Heart right ventricle (tissue), 16 donors: ENCODE measurements around the gene PIBF1. TPM values are rescaled to one million over a fixed set of nuclear protein-coding genes. Genes with fewer than 3 reads are reported as not detected.
A peak's percentile ranks its signal among the peaks of the same experiment; 100 is the strongest.

Experiments used
- ATAC-seq, 8 donors: fragments of 200-7000 bp; cut with Tn5 transposase; one replicate each; pipeline ENCODE4 v1.9.1; 2020; ENCODE audit warnings: mild to moderate bottlenecking in 8 of 8, moderate library complexity in 8 of 8, moderate number of reproducible peaks in 1 of 8
- DNase-seq, 2 donors: peaks; one replicate each; pipeline ENCODE4 v3.0.0-alpha.2; 2020
- H3K27ac ChIP-seq, 10 donors: fragments of 200-600 bp; sonication (generic) in 2 of 10; one replicate each; pipeline versions ENCODE4 v1.5.0 to v1.8.0; 2020 to 2022; ENCODE audit warnings: mild to moderate bottlenecking in 3 of 10
- H3K27me3 ChIP-seq, 7 donors: fragments of 200-600 bp; one replicate each; pipeline ENCODE4 v1.8.0; 2021 to 2022; ENCODE audit warnings: mild to moderate bottlenecking in 2 of 7
- H3K36me3 ChIP-seq, 9 donors: fragments of 200-600 bp; sonication (generic) in 1 of 9; one replicate each; pipeline versions ENCODE4 v1.5.0 to v1.8.0; 2020 to 2022; ENCODE audit warnings: mild to moderate bottlenecking in 2 of 9
- H3K4me1 ChIP-seq, 9 donors: fragments of 200-600 bp; sonication (generic) in 1 of 9; one replicate each; pipeline versions ENCODE4 v1.5.0 to v1.8.0; 2020 to 2022; ENCODE audit warnings: mild to moderate bottlenecking in 4 of 9
- H3K4me3 ChIP-seq, 10 donors: fragments of 200-600 bp; sonication (generic) in 2 of 10; one replicate each; pipeline versions ENCODE4 v1.5.0 to v1.8.0; 2020 to 2022; ENCODE audit warnings: mild to moderate bottlenecking in 7 of 10, moderate library complexity in 2 of 10
- H3K9me3 ChIP-seq, 11 donors: fragments of 200-600 bp in 10 of 11; sonication (generic) in 2 of 11; one replicate each; pipeline versions ENCODE4 v1.5.0 to v1.8.0; 2013 to 2022; ENCODE audit warnings: mild to moderate bottlenecking in 2 of 11, control low read depth in 1 of 11, moderate library complexity in 1 of 11
- CTCF ChIP-seq, 9 donors: fragments of 200-600 bp; sonication (generic) in 2 of 9; IDR thresholded peaks; one replicate each; pipeline versions ENCODE4 v1.5.0 to v1.8.0; 2021 to 2022; ENCODE audit warnings: antibody characterized with exemption in 9 of 9, mild to moderate bottlenecking in 5 of 9, moderate library complexity in 1 of 9
- WGBS, 2 donors: extraction: QIAGEN DNeasy Blood & Tissue Kit; methylation state at CpG; one replicate each; pipeline ENCODE4 v1.1.7; 2013; ENCODE audit warnings: inconsistent platforms in 1 of 2; 5-methylcytosine and 5-hydroxymethylcytosine counted together
- intact Hi-C, 10 donors: fragments of 100-400 bp; cut with DNase I; formaldehyde crosslinking; loops; one replicate each; pipeline versions ENCODE4 v1.11.1 to v1.14.2; 2022
- polyA plus RNA-seq, 2 donors: library from polyadenylated mRNA; stranded (reverse); fragments of 200-250 nt; gene quantifications; one replicate each; pipeline ENCODE4 v1.2.3, GENCODE V29; 2013
- total RNA-seq, 10 donors: library from RNA; stranded (reverse); fragmentation: NEBNext Ultra II Directional in 3 of 10; extraction: Animal tissue kit (Norgen Biotek cat#: 25700) in 3 of 10; gene quantifications; one replicate each; pipeline versions ENCODE4 v1.2.1 to v1.2.4, GENCODE V29; 2021 to 2023
- donor health status: Arrhythmogenic right ventricular cardiomyopathy.
- donor health status: ischemic (EF 13 %, LVEDD 7.1; RV severe dilation, severe dysfunction).
- donor health status: healthy with polysubstance abuse.
- donor health status: DM: no; HTN: yes; CAD: no.
- donor health status: DM: no; HTN: no; CAD: no.
- donor health status: ischemic (EF 25% LVEDD 6.9; RV normal size, moderate dysfunction).
- donor health status: ischemic (EF 25% LVEDD 5.7; RV mildly dilated, moderate dysfunction).
- donor health status: healthy.
- donor health status: DM: yes; HTN: yes; CAD: no.
- donor health status: Ischemic cardiomyopathy.
- donor health status: ischemic (EF 35%, LVEDD 5.7; RV mildly dilated, moderate dysfunction).
- donor health status: nonischemic (EF 11% LVEDD 7.7; RV severe dilation, severe dysfunction).
- donor health status: DM: yes; HTN: yes; CAD: no.
- donor health status: PGD.
- donor health status: ischemic (EF 29% LVEDD 5.4; RV normal size, mild dysfunction).
- donor health status: nonischemic (EF 23%, LVEDD 6.1; RV moderate dilation, normal function).

Gene PIBF1
- total and polyA plus RNA-seq, 12 donors = 7.5 to 20.9 (median 16.7) TPM

GRCh38 chr13:73015805-73016204 lies 233.9 kb downstream of the PIBF1 start:
- DNase-seq = no peak
- no peak overlapping the region for H3K27ac ChIP-seq
- H3K9me3 ChIP-seq = no peaks in the 10 kb centered on the region
- 96 to 98% methylated on average over 1 of the region's 1 CpG for WGBS, 2 donors
- H3K27me3 ChIP-seq = no peaks in the 10 kb centered on the region
- H3K4me3 ChIP-seq = no peak overlapping the region
- intact Hi-C loops = no loop called here
- no peak for ATAC-seq
- H3K4me1 ChIP-seq = no peaks in the 10 kb centered on the region
- TF ChIP-seq CTCF (IDR thresholded peaks at IDR 0.05) = no peak
- H3K36me3 ChIP-seq = peaks cover 0 to 68% (median 0%) of the 10 kb centered on the region in 9 donors

- TF ChIP-seq CTCF (IDR thresholded peaks at IDR 0.05) = no peak
- Histone ChIP-seq H3K4me3 (no peak overlapping the region), H3K36me3 (peaks cover 0 to 66% (median 0%) of the 10 kb centered on the region in 9 donors), H3K4me1 (no peaks in the 10 kb centered on the region), H3K27me3 (no peaks in the 10 kb centered on the region), H3K27ac (no peak overlapping the region), H3K9me3 (no peaks in the 10 kb centered on the region)
- ATAC-seq (no peak), DNase-seq (no peak)
- 91 to 100% methylated on average over 1 of the region's 1 CpG for WGBS, 2 donors
- intact Hi-C loops = no loop called here
Observed at GRCh38 chr13:73018336-73018735, 236.4 kb downstream of the PIBF1 start.

DNA sequence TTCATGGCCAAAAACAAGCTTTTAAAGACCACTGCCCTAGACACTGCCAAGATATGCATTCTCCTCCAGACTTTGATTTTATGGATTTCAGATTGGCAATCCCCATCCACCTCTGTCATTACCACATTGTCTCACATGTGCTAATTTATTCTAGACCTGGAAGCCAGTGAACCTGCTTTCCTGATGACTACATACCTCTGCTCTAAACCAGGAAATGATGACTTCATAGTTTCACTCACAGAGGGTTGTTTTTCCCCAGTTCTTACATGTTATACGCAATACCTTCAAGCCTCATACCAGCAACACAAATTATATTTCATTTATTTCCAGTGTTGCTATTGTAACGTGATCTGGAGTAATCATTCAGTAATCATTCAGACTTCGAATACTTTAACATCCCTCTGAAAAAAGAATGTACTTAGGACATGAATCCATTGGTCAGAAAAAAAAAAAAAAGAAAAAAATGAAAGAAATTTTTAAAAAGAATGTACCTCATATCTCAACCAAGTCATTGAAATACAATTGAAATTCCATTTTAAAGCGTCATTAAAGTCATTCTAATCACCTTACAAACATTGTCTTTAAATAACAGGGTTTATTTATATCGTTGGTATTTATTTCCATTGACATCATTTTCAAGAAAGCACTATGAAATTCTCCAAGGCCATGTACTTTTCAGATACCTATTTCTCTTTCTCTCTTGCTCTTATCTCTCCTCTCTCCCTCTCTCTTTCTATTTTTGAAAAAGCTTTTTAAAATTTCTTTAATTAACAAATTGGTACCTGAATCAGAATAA lies 243.5 kb downstream of the PIBF1 start:
- H3K9me3 ChIP-seq = no peaks in the 10 kb centered on the region
- no peaks in the 10 kb centered on the region for H3K27me3 ChIP-seq
- H3K4me1 ChIP-seq = peaks cover 0 to 8% (median 0%) of the 10 kb centered on the region in 9 donors
- TF ChIP-seq CTCF (IDR thresholded peaks at IDR 0.05) = no peak
- no peak overlapping the region for H3K27ac ChIP-seq
- ATAC-seq (peak in 2 of 8 donors; percentile 45 to 51), DNase-seq (no peak)
- intact Hi-C loops = no loop called here
- no peak overlapping the region for H3K4me3 ChIP-seq
- H3K36me3 ChIP-seq = peaks cover 0 to 3% (median 0%) of the 10 kb centered on the region in 9 donors
- 69 to 75% methylated on average over 5 of the region's 5 CpGs for WGBS, 2 donors

DNA sequence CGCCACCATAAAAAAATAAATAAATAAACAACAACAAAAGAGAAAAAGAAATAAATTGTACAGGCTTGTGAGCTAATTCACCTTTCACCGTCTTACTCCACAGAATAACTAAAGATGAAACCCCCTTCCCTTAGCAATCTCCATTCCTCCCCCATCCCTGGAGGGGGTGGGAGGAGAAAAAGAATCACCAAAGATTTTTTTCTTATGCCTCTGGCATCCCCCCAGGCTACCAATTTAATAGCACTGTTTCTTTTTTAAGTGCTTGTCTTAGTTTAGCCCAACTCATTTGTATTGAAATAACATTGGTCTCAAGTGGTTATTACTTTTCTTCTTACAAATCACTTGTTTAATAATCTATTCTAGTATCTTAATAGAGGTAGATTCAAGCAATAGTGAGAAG lies 253.0 kb downstream of the PIBF1 start:
- no peak for TF ChIP-seq CTCF (IDR thresholded peaks at IDR 0.05)
- 87 to 92% methylated on average over 2 of the region's 2 CpGs for WGBS, 2 donors
- intact Hi-C loops = no loop called here

More for the DNA sequence above, 253.0 kb downstream of the PIBF1 start:
- Histone ChIP-seq H3K4me3 (no peak overlapping the region), H3K4me1 (no peaks in the 10 kb centered on the region), H3K27ac (no peak overlapping the region), H3K27me3 (no peaks in the 10 kb centered on the region), H3K9me3 (no peaks in the 10 kb centered on the region), H3K36me3 (no peaks in the 10 kb centered on the region)
- DNase-seq = no peak
- ATAC-seq = no peak
